Measurements from ENCODE around the gene UBAP1L.
A peak's percentile ranks its signal among the peaks of the same experiment; 100 is the strongest.
"Not testable (repeated sequence)": the region's sequence is repeated elsewhere in the genome, so short reads cannot be mapped to it uniquely, and the experiment has no call there.

The UBAP1L gene

DNA sequence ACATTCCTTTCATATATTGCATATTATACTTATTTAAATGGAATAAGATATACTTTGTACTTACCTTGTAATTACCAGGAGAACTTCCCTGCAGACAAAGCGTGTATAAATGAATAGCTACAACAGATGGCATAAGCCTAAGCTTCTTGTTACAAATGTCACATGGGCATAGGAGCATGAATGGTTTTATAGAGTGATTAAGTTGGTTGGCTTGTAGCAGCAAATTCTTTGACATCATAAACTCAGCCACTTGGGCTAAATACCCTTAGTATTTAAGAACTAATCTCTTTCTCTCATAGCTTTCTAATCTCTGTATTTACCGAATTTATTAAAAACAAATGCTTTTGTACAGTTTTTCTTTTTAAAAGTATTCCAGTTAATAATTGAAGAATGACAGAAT lies at the start of gene UBAP1L:
UBAP1L (minus strand) TSS at position 115 of the 400 bp plus-strand sequence. CDS start 8,985 bp downstream, outside the sequence.
- no peak for ATAC-seq

DNA sequence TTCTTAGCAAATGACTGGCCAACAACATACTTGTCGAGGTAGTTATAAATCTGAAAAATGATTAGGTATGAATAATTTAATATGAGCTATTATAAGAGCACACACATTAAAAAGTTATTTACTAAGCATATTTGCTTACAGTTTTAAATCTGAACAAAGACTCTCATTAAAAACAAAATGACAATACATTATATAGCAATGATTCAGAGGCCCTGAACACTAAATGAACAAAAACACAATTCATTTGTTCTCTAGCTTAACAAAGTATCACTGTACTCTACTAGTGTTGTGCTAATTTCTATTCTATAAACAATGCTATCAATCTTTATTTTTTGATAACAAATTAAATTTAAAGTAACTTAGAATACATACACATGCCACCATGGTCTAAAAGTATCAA lies 49.1 kb upstream of the UBAP1L start:
- no peak for ATAC-seq
- H3K27ac Mint-ChIP-seq: no peak overlapping the region
- no peak overlapping the region for H3K4me3 Mint-ChIP-seq
- no peaks in the 10 kb centered on the region for H3K9me3 Mint-ChIP-seq
- no peaks in the 10 kb centered on the region for H3K27me3 Mint-ChIP-seq
- no peak for DNase-seq
- H3K4me1 Mint-ChIP-seq: peaks cover 5% of the 10 kb centered on the region

More for the DNA sequence above, at the start of gene UBAP1L:
- no peaks in the 10 kb centered on the region for H3K9me3 Mint-ChIP-seq
- no peak for DNase-seq
- H3K27ac Mint-ChIP-seq: no peak within 1 kb of the TSS
- H3K4me3 Mint-ChIP-seq: no peak within 1 kb of the TSS
- H3K4me1 Mint-ChIP-seq: no peaks in the 10 kb centered on the region
- H3K27me3 Mint-ChIP-seq: no peaks in the 10 kb centered on the region

DNA sequence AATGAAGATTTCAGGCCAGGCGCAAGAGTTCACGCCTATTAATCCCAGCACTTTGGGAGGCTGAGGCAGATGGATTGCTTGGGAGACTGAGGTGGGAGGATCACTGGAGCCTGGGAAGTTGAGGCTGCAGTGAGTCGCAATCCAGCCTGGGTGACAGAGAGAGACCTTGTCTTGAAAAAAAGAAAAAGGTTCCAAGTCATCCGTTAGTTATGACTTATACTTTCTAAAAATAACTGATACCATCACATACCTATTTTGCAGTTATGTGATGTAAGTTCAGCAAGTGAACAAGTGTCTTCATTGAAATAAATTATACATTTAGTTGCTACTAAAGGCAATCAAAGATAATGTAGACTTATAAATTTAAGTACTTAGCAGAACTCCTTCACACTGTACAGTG lies 48.0 kb upstream of the UBAP1L start:
- DNase-seq (no peak), ATAC-seq (no peak)
- no peak overlapping the region for H3K4me3 Mint-ChIP-seq
- H3K27ac Mint-ChIP-seq: no peak overlapping the region
- no peaks in the 10 kb centered on the region for H3K27me3 Mint-ChIP-seq
- H3K9me3 Mint-ChIP-seq: no peaks in the 10 kb centered on the region
- H3K4me1 Mint-ChIP-seq: peaks cover 5% of the 10 kb centered on the region

DNA sequence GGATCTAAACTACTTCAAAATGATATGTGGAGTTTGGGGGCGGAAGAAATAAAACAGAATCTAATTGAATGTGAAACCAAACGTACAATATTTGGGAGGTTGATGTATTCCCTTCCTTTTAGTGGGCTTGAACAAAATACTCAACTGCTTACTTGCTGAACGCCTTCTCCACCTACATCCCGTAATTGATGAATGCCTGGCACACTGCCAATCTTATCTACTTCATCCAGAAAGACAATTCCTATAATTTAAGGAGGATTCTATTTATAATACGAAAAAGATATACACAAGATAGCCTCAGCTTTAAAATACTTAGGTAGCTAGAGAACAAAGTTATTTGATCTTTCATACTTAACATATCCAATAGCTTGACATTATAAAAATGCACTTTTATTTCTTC lies 41.7 kb upstream of the UBAP1L start:
- ATAC-seq: no peak
- H3K4me3 Mint-ChIP-seq: no peak overlapping the region
- H3K27me3 Mint-ChIP-seq: no peaks in the 10 kb centered on the region
- no peaks in the 10 kb centered on the region for H3K4me1 Mint-ChIP-seq
- no peak for DNase-seq
- H3K9me3 Mint-ChIP-seq: no peaks in the 10 kb centered on the region
- H3K27ac Mint-ChIP-seq: no peak overlapping the region

DNA sequence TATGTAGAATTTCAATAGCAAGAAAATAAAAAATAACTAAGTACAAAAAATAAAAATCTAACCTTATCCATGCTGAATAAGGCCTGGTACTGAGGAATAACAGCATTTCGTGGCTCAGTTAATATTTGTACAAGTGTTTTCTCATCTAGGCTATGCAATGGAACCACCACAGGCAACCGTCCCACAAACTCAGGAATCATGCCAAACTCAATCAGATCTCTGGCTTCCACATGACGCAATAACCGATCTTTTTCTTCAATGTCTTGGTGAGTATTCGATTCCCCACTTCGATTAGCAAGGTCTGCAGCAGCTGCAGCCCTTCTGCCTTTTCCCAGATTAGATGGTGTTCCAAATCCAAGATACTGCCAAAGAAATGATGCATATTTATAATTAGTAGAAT lies 39.7 kb upstream of the UBAP1L start:
- Mint-ChIP-seq H3K9me3 (no peaks in the 10 kb centered on the region), H3K27ac (no peak overlapping the region), H3K4me3 (no peak overlapping the region), H3K27me3 (no peaks in the 10 kb centered on the region), H3K4me1 (no peaks in the 10 kb centered on the region)
- DNase-seq (no peak), ATAC-seq (no peak)

DNA sequence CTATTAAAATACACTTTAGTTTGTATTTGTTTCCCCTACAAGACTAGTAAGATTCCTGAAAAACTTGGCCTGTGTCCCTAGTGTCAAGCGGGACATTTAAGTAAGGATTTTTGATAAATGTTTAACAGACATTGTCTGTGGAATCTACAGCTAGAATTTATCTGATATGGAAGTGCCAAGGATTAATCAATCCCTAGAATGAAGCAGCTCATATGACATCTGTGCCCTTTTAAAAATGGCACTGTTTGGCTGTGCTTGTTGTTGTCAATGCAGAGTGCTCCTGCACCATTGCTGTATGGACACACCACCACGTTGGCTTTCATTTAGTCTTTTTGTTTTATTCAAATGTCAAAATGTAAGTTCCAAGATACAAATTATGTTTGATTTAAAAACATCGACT lies 32.9 kb upstream of the UBAP1L start:
- no peak for ATAC-seq
- no peaks in the 10 kb centered on the region for H3K4me1 Mint-ChIP-seq

DNA sequence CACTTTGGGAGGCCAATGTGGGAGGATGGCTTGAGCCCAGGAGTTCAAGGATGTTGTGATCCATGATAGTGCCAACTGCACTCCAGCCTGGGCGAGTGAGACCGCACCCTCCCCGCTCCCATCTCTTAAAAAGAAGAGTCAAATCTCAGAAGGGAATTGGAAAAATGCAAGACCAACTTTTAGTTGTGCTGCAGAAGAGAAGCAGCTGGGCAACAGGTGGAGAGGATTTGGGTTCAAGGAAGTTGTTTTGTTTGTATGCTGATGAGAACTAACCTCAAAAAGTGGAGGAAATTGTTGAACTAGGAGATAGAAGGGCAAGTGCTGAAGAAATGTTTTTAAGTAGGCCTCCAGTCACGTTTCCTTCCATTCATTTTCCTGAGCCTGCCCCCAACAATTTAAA lies 31.4 kb upstream of the UBAP1L start:
- H3K4me1 Mint-ChIP-seq: no peaks in the 10 kb centered on the region
- no peaks in the 10 kb centered on the region for H3K27me3 Mint-ChIP-seq
- no peaks in the 10 kb centered on the region for H3K9me3 Mint-ChIP-seq
- DNase-seq: no peak
- H3K27ac Mint-ChIP-seq: peak overlapping the region in 1 of 2 donors; percentile 53
- no peak overlapping the region for H3K4me3 Mint-ChIP-seq
- no peak for ATAC-seq

More for the DNA sequence above, 32.9 kb upstream of the UBAP1L start:
- Mint-ChIP-seq H3K4me3 (no peak overlapping the region), H3K9me3 (no peaks in the 10 kb centered on the region), H3K27me3 (no peaks in the 10 kb centered on the region), H3K27ac (no peak overlapping the region)
- no peak for DNase-seq

DNA sequence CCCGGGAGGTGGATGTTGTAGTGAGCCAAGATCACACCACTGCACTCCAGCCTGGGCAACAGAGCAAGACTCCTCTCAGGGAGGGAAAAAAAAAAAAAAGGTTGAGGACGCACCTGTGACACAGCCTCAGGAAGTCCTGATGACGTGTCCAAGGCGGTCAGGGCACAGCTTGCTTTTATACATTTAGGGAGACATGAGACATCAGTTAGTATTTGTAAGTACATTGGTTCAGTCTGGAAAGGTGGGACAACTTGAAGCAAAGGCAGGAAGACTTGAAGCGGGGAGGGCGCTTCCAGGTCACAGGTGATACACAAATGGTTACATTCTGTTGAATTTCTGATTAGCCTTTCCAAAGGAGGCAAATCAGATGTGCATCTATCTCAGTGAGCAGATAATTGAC lies 23.6 kb upstream of the UBAP1L start:
- Mint-ChIP-seq H3K4me1 (peaks cover 13% of the 10 kb centered on the region), H3K9me3 (peaks cover 8 to 11% of the 10 kb centered on the region in 2 donors)
- H3K27me3 Mint-ChIP-seq, DNase-seq, ATAC-seq, H3K27ac Mint-ChIP-seq, H3K4me3 Mint-ChIP-seq: not testable (repeated sequence)

DNA sequence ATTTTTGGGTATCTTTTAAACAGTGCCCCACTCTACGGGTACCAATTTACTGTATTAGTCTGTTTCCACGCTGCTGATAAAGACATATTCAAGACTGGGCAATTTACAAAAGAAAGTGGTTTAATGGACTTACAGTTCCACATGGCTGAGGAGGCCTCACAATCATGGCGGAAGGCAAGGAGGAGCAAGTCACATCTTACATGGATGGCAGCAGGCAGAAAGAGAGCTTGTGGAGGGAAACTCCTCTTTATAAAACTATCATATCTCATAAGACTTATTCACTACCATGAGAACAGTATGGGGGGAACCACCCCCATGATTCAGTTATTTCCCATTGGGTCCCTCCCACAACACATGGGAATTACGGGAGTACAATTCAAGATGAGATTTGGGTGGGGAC lies 22.9 kb upstream of the UBAP1L start:
- H3K27ac Mint-ChIP-seq, H3K27me3 Mint-ChIP-seq, H3K4me3 Mint-ChIP-seq, DNase-seq, ATAC-seq: not testable (repeated sequence)
- Mint-ChIP-seq H3K9me3 (peaks cover 8 to 11% of the 10 kb centered on the region in 2 donors), H3K4me1 (peaks cover 15% of the 10 kb centered on the region)

DNA sequence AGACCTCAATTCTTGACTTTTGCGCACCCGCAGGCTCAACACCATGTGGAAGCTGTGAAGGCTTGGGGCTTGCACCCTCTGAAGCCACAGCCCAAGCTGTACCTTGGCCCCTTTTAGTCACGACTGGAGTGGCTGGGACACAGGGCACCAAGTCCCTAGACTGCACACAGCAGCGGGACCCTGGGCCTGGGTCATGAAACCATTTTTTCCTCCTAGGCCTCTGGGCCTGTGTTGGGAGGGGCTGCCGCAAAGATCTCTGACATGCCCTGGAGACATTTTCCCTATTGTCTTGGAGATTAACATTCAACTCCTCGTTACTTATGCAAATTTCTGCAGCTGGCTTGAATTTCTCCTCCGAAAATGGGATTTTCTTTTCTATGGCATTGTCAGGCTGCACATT lies 22.1 kb upstream of the UBAP1L start:
- not testable (repeated sequence) for DNase-seq, H3K27ac Mint-ChIP-seq, ATAC-seq

DNA sequence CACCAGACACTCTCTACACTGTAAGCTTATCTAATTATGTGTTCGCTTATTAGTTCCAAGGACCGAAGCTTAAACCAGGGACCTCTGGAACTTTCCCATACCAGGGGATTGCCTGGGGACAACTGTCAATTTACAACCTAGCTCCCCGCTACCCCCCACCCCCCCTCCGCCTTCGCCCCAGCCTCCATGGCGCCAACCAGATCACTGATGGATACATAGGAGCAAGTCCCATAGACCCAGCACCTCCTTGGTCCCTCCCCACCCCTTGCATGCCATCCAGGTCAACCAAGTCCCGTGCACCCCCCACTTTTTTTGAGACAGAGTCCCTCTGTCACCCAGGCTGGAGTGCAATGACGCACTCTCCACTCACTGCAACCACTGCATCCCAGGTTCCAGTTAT lies 19.5 kb upstream of the UBAP1L start:
- ATAC-seq: no peak
- Mint-ChIP-seq H3K27ac (peak overlapping the region in 1 of 2 donors; percentile 98), H3K4me1 (peaks cover 39% of the 10 kb centered on the region), H3K4me3 (peak overlapping the region; percentile 95 to 97), H3K9me3 (peaks cover 8 to 11% of the 10 kb centered on the region in 2 donors), H3K27me3 (no peaks in the 10 kb centered on the region)
- no peak for DNase-seq

More for the DNA sequence above, 22.1 kb upstream of the UBAP1L start:
- H3K27me3 Mint-ChIP-seq, H3K4me3 Mint-ChIP-seq: not testable (repeated sequence)
- Mint-ChIP-seq H3K9me3 (peaks cover 8 to 11% of the 10 kb centered on the region in 2 donors), H3K4me1 (peaks cover 23% of the 10 kb centered on the region)

DNA sequence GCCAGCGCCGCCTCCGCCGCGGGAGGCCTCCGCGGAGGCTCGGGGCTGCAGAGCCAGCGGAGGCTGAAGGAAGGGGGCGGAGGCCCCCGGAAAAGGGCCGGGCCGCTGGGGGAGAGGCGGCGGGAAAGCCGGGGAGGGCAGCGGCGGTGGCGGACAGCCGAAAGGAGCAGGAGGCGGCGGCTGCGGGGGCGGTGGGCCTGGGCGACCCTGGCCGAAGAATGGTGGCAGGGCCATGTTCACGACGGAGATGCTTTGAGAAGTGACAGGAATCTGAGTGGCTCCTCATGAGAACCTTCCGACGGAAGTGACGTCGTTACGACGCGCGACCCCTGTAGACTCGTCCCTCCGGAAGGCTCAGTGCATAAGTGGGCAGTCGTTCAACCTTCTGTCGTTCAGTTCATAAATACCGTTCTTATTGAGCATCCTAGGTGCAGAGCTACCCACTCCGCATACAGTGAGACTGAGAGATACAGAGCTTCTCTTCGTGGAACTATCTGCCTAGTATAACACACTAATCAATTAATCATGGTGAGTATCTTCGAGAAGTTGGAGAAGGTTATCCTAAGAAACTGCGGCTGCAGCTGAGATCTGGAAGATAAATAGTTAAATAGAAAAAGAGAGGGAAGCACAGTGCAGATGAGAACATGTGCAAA lies 18.7 kb upstream of the UBAP1L start, which contains the start of gene PDCD7:
PDCD7 (minus strand) TSS at position 261 of the 653 bp plus-strand sequence; CDS start at position 234, 27 bp downstream.
- H3K4me3 Mint-ChIP-seq: peak within 1 kb of the TSS; percentile 95 to 97
- peak within 1 kb of the TSS; percentile 88 to 98 for H3K27ac Mint-ChIP-seq
- DNase-seq (peak; percentile 75 to 82), ATAC-seq (peak; percentile 99)
- peaks cover 39% of the 10 kb centered on the region for H3K4me1 Mint-ChIP-seq
- peaks cover 8 to 11% of the 10 kb centered on the region in 2 donors for H3K9me3 Mint-ChIP-seq
- no peaks in the 10 kb centered on the region for H3K27me3 Mint-ChIP-seq

DNA sequence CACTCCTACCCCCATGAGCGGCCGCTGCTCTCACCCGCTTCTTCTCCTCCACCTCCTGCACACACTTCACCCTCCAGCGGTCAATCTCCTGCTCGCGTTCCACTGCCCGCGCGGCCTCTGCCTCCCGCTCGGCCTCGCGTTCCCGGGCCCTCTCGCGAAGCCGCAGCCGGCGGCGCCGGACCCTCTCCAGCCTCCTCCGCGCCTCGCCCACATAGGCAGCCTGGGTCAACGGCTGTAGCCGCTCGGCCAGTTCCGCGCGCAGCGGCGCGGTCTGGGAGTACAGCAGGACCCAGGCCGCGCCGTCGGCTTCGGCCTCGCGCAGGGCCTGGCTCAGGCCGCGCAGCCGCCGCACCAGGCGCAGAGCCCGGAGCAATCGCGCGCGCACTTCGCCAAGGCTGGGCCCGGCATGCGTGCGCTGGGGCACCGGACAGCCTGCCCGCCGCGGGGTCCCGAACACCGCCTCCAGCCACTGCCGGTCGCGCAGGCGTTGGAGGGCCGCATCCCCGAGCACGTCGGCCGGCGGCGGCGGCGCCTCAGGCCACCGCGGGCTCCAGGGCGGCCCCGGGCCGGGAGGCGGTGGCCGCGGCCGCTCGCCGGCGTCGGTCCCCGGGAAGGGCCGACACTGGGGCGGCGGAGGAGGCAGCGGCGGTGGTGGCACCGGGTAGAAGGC lies 18.0 kb upstream of the UBAP1L start:
- Mint-ChIP-seq H3K9me3 (peaks cover 8 to 10% of the 10 kb centered on the region in 2 donors), H3K4me1 (peaks cover 39% of the 10 kb centered on the region), H3K4me3 (peak overlapping the region; percentile 90 to 95), H3K27ac (peak overlapping the region; percentile 85 to 98), H3K27me3 (no peaks in the 10 kb centered on the region)
- peak; percentile 61 for ATAC-seq
- peak; percentile 28 to 36 for DNase-seq

DNA sequence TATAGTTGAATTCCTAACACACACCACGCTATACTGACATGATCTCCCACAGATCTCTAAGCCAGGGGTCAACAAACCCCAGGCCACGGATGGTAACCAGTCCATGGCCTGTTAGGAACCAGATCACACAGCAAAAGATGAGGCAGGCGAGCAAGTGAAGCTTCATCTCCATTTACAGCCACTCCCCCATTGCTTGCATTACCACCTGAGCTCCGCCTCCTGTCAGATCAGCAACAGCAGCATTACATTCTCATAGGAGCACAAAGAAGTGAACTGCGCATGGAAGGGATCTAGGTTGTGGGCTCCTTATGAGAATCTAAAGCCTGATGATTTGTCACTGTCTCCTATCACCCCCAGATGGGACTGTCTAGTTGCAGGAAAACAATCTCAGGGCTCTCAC lies 15.9 kb upstream of the UBAP1L start:
- no peak overlapping the region for H3K27ac Mint-ChIP-seq
- ATAC-seq (no peak), DNase-seq (no peak)
- H3K4me1 Mint-ChIP-seq: peaks cover 39% of the 10 kb centered on the region
- H3K9me3 Mint-ChIP-seq: no peaks in the 10 kb centered on the region
- H3K4me3 Mint-ChIP-seq: no peak overlapping the region
- H3K27me3 Mint-ChIP-seq: no peaks in the 10 kb centered on the region

DNA sequence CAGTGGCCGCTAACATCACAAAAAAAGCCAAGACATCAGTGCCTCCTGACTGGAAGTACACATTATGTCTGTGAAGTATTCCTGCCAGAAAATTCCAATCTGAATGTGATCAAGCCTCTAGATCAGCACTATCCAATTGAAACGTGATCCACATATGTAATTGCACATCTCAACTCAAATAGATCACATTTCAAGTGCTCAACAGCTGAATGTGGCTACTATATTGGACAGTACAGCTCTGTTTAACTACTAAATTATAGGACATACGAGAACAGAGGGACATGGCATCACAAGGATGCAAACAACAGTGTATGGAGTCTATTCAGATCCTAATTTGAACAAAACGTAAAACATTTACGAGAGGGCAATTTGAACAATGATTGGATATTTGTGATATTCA lies 542 bp upstream of the UBAP1L start:
- ATAC-seq: no peak

DNA sequence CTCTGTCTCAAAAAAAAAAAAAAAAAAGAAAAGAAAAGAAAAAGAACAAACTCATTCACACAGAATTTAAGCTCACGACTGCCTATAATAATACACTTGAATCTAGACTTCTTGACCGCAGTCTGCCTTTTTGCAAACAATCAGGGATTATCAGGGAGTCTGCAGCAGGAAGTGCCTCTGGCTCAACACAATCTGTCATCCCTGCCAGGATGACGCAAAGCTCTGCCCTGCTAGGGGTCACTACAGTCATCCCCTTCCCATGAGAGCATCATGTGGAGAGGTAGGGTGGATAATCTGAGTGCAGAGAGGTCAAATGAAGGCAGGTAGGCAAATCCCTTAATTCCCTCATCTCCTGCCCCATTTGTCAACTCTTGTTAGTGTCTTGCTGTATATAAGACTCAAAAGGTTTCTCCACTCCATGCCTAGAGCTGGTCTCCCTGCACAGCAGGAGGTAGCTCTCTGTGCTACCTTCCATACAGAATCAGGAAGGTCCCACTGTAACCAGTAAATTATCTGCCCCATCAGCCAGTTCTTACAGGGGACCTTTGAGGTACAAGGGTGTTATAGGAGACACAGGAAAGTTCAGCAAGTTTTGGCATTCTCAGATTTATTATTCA lies 4.2 kb downstream of the UBAP1L start:
- Mint-ChIP-seq H3K9me3 (no peaks in the 10 kb centered on the region), H3K27me3 (no peaks in the 10 kb centered on the region), H3K4me1 (peaks cover 6% of the 10 kb centered on the region), H3K4me3 (no peak overlapping the region), H3K27ac (peak overlapping the region in 1 of 2 donors; percentile 61)
- DNase-seq (no peak), ATAC-seq (no peak)

More for the DNA sequence above, 542 bp upstream of the UBAP1L start:
- DNase-seq: no peak
- no peak overlapping the region for H3K4me3 Mint-ChIP-seq
- no peaks in the 10 kb centered on the region for H3K9me3 Mint-ChIP-seq
- no peaks in the 10 kb centered on the region for H3K4me1 Mint-ChIP-seq
- no peak overlapping the region for H3K27ac Mint-ChIP-seq
- H3K27me3 Mint-ChIP-seq: no peaks in the 10 kb centered on the region
